K562 (cell line): ENCODE measurements around the gene ATP13A4. TPM values are rescaled to one million over a fixed set of nuclear protein-coding genes. Genes with fewer than 3 reads are reported as not detected.
A peak's percentile ranks its signal among the peaks of the same experiment; 100 is the strongest.

Experiments used
- HSF4 ChIP-seq: fragments of 250-450 bp; sonication (Bioruptor Pico); IDR thresholded peaks from 2 replicates; pipeline ENCODE4 v2.1.2; 2022; ENCODE audit warnings: mild to moderate bottlenecking, moderate library complexity, borderline replicate concordance
- JUNB ChIP-seq: fragments of 450-650 bp; formaldehyde crosslinking; conservative IDR thresholded peaks from 2 replicates; pipeline ENCODE4 v1.4.0; 2020; ENCODE audit warnings: mild to moderate bottlenecking
- MTF1 ChIP-seq: fragments of 250-450 bp; sonication (Bioruptor Pico); IDR thresholded peaks from 2 replicates; pipeline ENCODE4 v1.9.0; 2021; ENCODE audit warnings: moderate library complexity, mild to moderate bottlenecking, inconsistent platforms, borderline replicate concordance
- NUFIP1 ChIP-seq: fragments of 450-650 bp; IDR thresholded peaks from 2 replicates; pipeline ENCODE4 v1.6.1; 2018; ENCODE audit not compliant: partially characterized antibody
- PHTF2 ChIP-seq: fragments of 250-450 bp; sonication (Bioruptor Pico); IDR thresholded peaks from 2 replicates; pipeline ENCODE4 v1.5.0; 2021; ENCODE audit warnings: mild to moderate bottlenecking
- PTTG1 ChIP-seq: fragments of 450-650 bp; IDR thresholded peaks from 2 replicates; pipeline ENCODE4 v1.6.1; 2016; ENCODE audit warnings: low read depth, mild to moderate bottlenecking, missing genetic modification characterization, missing compliant biosample characterization
- PURB ChIP-seq: sonication (generic); formaldehyde crosslinking; IDR thresholded peaks from 2 replicates; pipeline ENCODE4 v1.9.0; 2021; ENCODE audit warnings: low read depth, mild to moderate bottlenecking, missing genetic modification reagents
- RBFOX2 ChIP-seq: fragments of 200-400 bp; formaldehyde crosslinking; IDR thresholded peaks from 2 replicates; pipeline ENCODE4 v1.6.1; 2017; ENCODE audit warnings: low read depth, mild to moderate bottlenecking, low read length, moderate library complexity
- SMARCC2 ChIP-seq: fragments of 450-650 bp; IDR thresholded peaks from 2 replicates; pipeline ENCODE4 v1.6.1; 2017; ENCODE audit warnings: antibody characterized with exemption, moderate library complexity, mild to moderate bottlenecking, low read depth
- TSC22D4 ChIP-seq: fragments of 450-650 bp; IDR thresholded peaks from 2 replicates; pipeline ENCODE4 v1.6.1; 2016; ENCODE audit warnings: missing genetic modification characterization, missing biosample characterization, control low read depth
- ZEB2 ChIP-seq: fragments of 450-650 bp; IDR thresholded peaks from 2 replicates; pipeline ENCODE4 v1.6.1; 2016
- ZNF512 ChIP-seq: IDR thresholded peaks from 2 replicates; pipeline ENCODE4 v1.6.1; 2016; ENCODE audit warnings: missing genetic modification characterization, missing compliant biosample characterization
- ZNF561 ChIP-seq: fragments of 450-650 bp; formaldehyde crosslinking; conservative IDR thresholded peaks from 2 replicates; pipeline ENCODE4 v1.4.0; 2020; ENCODE audit warnings: mild to moderate bottlenecking, moderate library complexity
- ZNF76 ChIP-seq: fragments of 250-450 bp; sonication (Bioruptor Pico); IDR thresholded peaks from 2 replicates; pipeline ENCODE4 v1.4.0; 2020; ENCODE audit warnings: mild to moderate bottlenecking, moderate library complexity, borderline replicate concordance
- polyA plus RNA-seq, 8 experiments: library from polyadenylated mRNA; depleted of rRNA in 4 of 8; stranded (reverse) in 5 of 8; unstranded in 3 of 8; fragments of >200 nt; fragmentation: Nextera tagmentation in 2 of 8; fragmentation: Illumina TruSeq in 1 of 8; extraction: Ambion mirVana in 2 of 8; extraction: Trizol in 1 of 8; gene quantifications; 2 replicates each; pipeline versions ENCODE4 v1.2.1 to v1.2.3, GENCODE V29; 2011 to 2014; ENCODE audit warnings: inconsistent platforms in 1 of 8, missing spikeins in 1 of 8
- total RNA-seq, 7 experiments: library from RNA; depleted of rRNA in 6 of 7; stranded (reverse); fragments of >200 nt in 6 of 7; fragmentation: Illumina TruSeq in 2 of 7; extraction: Trizol in 2 of 7; gene quantifications; 2 replicates each; pipeline versions ENCODE4 v1.2.1 to v1.2.3, GENCODE V29; 2011 to 2021; ENCODE audit warnings: low replicate concordance in 1 of 7
- TF ChIP-seq, protein P1 (sequence below): fragments of 150-350 bp; conservative IDR thresholded peaks from 2 replicates; pipeline ENCODE4 v1.6.1; 2014; ENCODE audit warnings: low read length
- TF ChIP-seq, protein P2 (sequence below): sonication (generic); formaldehyde crosslinking; IDR thresholded peaks from 2 replicates; pipeline ENCODE4 v1.8.1; 2023; ENCODE audit warnings: mild to moderate bottlenecking, missing genetic modification reagents
- TF ChIP-seq, protein P3 (sequence below): fragments of 450-650 bp; formaldehyde crosslinking; IDR thresholded peaks from 2 replicates; pipeline ENCODE4 v1.4.0; 2020; ENCODE audit warnings: mild to moderate bottlenecking

ATP13A4 gene
- total and polyA plus RNA-seq, 9 of the 15 experiments (the other 6 are each of a cell fraction or from before 2014, with no cell fraction given), result 0.03 to 0.14 (median 0.07) TPM; not detected in 6

GRCh38 chr3:193590088-193590856, 35.6 kb upstream of the ATP13A4 start (continued):
- TF ChIP-seq SMARCC2 (no peak; the same call in 1 of the 2 replicates), ZEB2 (no peak; the same call in 1 of the 2 replicates), ZNF512 (no peak), ZNF76 (CRISPR knock-in tag) (0 out of 2 replicates have a peak, but pooled peaks have one; percentile 23), PURB (CRISPR knock-in tag) (no peak), JUNB (CRISPR knock-in tag) (no peak), NUFIP1 (peak; percentile 74), PHTF2 (CRISPR knock-in tag) (0 out of 2 replicates have a peak, but pooled peaks have one; percentile 27), RBFOX2 (no peak), PTTG1 (peak; percentile 94), MTF1 (CRISPR knock-in tag) (peak; percentile 85; the same call in 1 of the 2 replicates), ZNF561 (no peak), TSC22D4 (tag) (no peak), HSF4 (peak; percentile 85; the same call in 1 of the 2 replicates)
- TF ChIP-seq, protein P1, sequence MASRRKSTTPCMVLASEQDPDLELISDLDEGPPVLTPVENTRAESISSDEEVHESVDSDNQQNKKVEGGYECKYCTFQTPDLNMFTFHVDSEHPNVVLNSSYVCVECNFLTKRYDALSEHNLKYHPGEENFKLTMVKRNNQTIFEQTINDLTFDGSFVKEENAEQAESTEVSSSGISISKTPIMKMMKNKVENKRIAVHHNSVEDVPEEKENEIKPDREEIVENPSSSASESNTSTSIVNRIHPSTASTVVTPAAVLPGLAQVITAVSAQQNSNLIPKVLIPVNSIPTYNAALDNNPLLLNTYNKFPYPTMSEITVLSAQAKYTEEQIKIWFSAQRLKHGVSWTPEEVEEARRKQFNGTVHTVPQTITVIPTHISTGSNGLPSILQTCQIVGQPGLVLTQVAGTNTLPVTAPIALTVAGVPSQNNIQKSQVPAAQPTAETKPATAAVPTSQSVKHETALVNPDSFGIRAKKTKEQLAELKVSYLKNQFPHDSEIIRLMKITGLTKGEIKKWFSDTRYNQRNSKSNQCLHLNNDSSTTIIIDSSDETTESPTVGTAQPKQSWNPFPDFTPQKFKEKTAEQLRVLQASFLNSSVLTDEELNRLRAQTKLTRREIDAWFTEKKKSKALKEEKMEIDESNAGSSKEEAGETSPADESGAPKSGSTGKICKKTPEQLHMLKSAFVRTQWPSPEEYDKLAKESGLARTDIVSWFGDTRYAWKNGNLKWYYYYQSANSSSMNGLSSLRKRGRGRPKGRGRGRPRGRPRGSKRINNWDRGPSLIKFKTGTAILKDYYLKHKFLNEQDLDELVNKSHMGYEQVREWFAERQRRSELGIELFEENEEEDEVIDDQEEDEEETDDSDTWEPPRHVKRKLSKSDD, result no peak
- TF ChIP-seq, protein P2, sequence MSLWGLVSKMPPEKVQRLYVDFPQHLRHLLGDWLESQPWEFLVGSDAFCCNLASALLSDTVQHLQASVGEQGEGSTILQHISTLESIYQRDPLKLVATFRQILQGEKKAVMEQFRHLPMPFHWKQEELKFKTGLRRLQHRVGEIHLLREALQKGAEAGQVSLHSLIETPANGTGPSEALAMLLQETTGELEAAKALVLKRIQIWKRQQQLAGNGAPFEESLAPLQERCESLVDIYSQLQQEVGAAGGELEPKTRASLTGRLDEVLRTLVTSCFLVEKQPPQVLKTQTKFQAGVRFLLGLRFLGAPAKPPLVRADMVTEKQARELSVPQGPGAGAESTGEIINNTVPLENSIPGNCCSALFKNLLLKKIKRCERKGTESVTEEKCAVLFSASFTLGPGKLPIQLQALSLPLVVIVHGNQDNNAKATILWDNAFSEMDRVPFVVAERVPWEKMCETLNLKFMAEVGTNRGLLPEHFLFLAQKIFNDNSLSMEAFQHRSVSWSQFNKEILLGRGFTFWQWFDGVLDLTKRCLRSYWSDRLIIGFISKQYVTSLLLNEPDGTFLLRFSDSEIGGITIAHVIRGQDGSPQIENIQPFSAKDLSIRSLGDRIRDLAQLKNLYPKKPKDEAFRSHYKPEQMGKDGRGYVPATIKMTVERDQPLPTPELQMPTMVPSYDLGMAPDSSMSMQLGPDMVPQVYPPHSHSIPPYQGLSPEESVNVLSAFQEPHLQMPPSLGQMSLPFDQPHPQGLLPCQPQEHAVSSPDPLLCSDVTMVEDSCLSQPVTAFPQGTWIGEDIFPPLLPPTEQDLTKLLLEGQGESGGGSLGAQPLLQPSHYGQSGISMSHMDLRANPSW (CRISPR knock-in tag), result no peak
- TF ChIP-seq, protein P3, sequence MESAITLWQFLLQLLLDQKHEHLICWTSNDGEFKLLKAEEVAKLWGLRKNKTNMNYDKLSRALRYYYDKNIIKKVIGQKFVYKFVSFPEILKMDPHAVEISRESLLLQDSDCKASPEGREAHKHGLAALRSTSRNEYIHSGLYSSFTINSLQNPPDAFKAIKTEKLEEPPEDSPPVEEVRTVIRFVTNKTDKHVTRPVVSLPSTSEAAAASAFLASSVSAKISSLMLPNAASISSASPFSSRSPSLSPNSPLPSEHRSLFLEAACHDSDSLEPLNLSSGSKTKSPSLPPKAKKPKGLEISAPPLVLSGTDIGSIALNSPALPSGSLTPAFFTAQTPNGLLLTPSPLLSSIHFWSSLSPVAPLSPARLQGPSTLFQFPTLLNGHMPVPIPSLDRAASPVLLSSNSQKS, result no peak
